Muscle of arm (tissue), 14 donors: Measurements from ENCODE around the gene CCDC179. TPM values are rescaled to one million over a fixed set of nuclear protein-coding genes. Genes with fewer than 3 reads are reported as not detected.

Experiments used
- DNase-seq: peaks from one replicate; pipeline ENCODE4 v3.0.0-alpha.2; 2013
- long read RNA-seq, 11 donors: transcript quantifications; one replicate each; lab custom pipeline, GENCODE V29; 2026
- polyA plus RNA-seq, 12 donors: library from polyadenylated mRNA; unstranded; fragments of 120-200 nt; gene quantifications; one replicate each; pipeline ENCODE4 v1.2.1, GENCODE V29; 2013; ENCODE audit not compliant: insufficient read length in 12 of 12

CCDC179 gene
- polyA plus RNA-seq, result not detected
- long read RNA-seq, donor 1, result 0 reads
- long read RNA-seq, donor 2, result 0 reads
- long read RNA-seq, donor 3, result 0 reads
- long read RNA-seq, donor 4, result 0 reads
- long read RNA-seq, donor 5, result 0 reads
- long read RNA-seq, donor 6, result 0 reads
- long read RNA-seq, donor 7, result 0 reads
- long read RNA-seq, donor 8, result 0 reads
- long read RNA-seq, donor 9, result 0 reads
- long read RNA-seq, donor 10, result 0 reads
- long read RNA-seq, donor 11, result 0 reads

GRCh38 chr11:22860241-22860640 lies at the start of gene CCDC179:
Gene CCDC179, minus strand, starts transcription at chr11:22860474. Its CDS starts 53 bp downstream, at chr11:22860421.
- DNase-seq, result no peak

- DNase-seq, result no peak
Observed at GRCh38 chr11:22903782-22904181, 43.5 kb upstream of the CCDC179 start.

GRCh38 chr11:22901603-22902002 lies 41.3 kb upstream of the CCDC179 start:
- no peak for DNase-seq

DNA sequence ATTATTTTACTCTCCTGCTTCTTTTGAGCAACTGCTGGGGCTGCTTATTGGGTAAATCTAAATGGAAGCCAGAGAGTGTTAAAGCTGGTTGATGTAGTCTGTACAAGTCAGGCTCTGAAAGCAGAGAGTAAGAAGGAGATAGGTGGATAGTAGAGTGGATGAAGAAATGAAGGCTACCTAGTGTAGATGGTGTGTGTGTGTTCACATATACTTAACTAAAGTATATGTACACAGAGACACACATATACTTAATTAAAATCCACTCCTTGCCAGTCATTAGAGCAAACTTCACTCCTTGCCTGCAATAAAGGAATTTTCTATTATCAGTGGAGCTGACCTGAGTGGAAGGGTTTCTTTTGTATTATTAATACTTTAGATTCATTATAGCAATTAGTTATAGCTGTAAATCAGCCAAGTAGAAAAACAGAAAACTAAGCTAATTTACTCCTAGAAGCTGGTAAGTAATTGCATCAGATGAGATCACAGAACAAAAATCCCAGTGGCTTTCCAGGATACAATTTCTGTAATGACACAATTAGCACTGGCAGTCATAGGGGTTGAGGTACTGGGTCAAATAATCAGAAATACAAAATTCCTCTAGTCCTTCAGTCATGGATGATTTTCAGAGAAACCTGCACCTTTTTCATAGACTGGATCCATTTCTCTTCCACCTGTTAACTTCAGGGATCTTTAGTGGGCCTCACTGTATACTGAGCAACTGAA lies 40.7 kb upstream of the CCDC179 start:
- no peak for DNase-seq

DNA sequence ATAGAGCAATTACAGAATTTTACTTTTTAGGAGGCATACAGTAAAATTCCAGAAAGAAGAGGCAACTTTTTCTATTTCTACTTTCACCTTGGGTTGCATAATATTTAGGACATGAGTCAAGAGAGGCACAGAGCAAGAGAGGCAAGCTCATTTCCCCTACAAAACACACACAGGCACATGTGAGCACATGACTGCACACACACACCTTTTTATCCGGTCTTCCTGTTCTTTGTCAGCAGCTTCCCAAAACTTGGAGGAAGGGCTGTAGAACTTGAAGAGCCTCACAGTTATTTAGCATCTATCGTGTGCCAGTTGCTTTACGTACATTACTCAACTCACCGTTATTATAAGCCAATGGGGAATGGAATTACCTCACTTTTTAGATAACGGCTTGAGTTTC lies 37.8 kb upstream of the CCDC179 start:
- no peak for DNase-seq

DNA sequence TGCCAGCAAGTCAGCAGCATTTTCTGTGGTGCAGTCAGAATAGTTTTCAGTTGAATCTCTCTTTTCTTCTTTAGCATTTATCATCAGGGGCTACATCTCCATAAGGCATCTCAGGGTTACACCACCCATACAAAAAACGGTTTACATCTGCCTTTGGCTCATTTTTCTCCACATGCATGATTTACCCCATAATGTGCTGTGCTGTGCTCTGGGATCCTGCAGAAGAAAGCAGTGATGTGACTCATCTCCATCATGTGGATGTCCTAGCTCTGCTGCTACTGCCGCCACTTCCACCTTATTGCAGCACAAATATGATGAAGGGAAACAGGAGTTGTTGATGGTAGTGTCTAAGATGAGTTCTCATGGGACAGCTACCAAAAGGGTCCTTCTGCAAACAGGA lies 30.0 kb upstream of the CCDC179 start:
- DNase-seq, result no peak

- DNase-seq, result no peak
Observed at GRCh38 chr11:22884217-22884616, 23.9 kb upstream of the CCDC179 start.

GRCh38 chr11:22879630-22880029 lies 19.4 kb upstream of the CCDC179 start:
- no peak for DNase-seq

- DNase-seq, result no peak
Observed at GRCh38 chr11:22878604-22879003, 18.3 kb upstream of the CCDC179 start.

- DNase-seq, result no peak
Observed at GRCh38 chr11:22878039-22878438, 17.8 kb upstream of the CCDC179 start.

- DNase-seq, result peak; percentile 87
Observed at GRCh38 chr11:22875869-22876473, 15.7 kb upstream of the CCDC179 start.

DNA sequence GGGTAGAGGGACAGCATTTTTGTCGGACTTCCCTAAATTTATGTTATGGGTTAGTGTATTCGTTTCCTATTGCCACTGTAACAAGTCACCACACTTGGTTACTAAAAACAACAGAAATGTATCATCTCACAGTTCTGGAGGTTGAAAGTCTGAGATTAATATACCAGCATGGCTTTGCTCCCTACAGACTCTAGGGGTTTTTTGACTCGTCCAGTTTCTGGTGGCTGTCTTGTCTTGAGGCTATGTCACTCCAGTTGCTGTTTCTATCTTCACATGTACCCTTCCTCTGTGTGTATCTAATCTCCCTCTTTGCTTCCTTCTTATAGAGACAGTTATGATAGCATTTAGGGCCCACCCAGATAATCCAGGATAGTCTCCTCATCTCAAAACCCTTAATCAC lies 9.1 kb upstream of the CCDC179 start:
- no peak for DNase-seq

GRCh38 chr11:22859756-22860155 lies 518 bp downstream of the CCDC179 start:
- DNase-seq, result no peak

DNA sequence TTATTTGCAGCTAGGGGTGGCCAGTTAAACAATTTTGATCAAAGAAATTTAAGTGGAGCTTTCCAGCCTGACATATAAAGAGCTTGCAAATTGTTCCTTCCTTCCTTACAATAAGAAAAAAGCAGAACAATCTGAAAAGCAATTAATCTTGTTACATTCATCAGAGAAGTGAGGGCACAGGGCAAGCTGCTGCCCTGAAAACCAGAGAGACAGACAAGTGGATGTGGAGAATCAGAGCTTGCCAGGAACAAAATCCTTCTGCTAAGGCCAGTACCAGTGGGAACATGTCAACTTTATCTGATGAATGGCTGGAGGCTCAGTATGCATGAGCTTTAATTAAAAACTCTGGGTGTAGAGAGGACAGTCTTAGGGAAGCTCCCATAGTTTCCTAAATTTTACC lies 8.8 kb downstream of the CCDC179 start:
- DNase-seq, result no peak

DNA sequence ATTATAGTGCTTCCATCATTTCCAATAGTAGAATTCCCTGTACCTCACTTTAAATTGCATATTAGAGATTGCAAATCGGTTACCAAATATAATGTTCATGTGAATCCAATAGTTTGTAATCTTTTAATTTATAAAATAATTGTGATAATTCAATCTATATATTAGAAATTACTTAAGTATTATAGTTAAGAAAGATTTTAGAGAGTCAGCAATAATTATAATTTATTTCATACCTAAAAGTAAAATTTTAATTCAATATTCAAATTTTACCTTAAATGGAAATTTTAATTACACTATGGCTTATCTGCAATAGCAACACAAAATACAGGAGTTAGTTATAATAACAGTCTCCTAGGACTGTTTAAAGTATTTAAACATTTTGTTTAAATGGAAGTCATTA lies 13.5 kb downstream of the CCDC179 start:
- DNase-seq, result no peak

DNA sequence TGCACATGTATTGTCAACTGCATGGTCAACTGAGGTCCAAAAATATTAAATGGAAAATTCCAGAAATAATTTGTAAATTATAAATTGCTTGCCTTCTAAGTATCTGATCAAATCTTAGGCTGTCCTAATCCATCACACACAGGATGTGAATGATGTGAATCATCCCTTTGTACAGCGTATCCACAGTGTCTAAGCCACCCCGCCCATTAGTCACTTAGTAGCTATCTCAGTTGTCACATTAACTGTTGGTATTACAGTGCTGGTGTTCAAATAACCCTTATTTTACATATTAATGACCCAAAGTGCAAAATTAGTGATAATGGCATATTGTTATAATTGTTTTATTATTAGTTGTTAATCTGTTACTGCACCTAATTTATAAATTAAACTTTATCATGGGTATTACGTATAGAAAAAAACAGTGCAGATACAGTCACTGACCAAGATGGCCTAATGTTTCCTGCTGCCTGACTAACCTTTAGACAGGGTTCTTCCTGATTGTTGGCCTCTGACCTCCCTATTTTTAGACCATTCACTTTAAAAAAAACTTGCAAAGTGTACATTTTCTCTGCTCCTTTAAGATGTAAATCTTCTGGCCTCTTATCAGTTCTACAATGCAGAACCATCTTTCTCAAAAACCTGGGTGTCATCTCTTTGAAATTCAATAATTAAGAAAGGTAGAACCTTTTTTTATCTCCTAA lies 27.8 kb downstream of the CCDC179 start:
- DNase-seq, result no peak

DNA sequence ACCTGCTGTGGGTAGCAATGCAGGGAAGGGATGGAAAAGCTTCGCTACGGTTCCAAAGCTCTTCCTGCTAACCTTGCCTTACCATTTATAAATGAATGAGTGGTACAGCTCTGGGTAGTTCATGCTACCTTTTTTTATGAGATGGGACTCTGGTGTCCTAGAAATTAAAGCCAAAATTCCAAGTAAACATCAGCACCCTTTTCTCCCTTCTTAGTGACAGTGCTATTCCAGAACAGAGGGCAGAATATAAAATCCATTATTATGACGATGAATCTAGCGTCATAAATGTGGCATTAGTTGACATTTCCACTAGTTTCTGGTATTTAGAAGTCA lies 30.2 kb downstream of the CCDC179 start:
- DNase-seq, result no peak

- peak; percentile 85 for DNase-seq
Observed at GRCh38 chr11:22829231-22830081, 30.8 kb downstream of the CCDC179 start, which contains the start of gene SVIP. Gene SVIP, minus strand, starts transcription at chr11:22829801. Its CDS starts 53 bp downstream, at chr11:22829748.

GRCh38 chr11:22828373-22828772 lies 31.9 kb downstream of the CCDC179 start:
- DNase-seq, result no peak

GRCh38 chr11:22822203-22822602 lies 38.1 kb downstream of the CCDC179 start:
- no peak for DNase-seq

DNA sequence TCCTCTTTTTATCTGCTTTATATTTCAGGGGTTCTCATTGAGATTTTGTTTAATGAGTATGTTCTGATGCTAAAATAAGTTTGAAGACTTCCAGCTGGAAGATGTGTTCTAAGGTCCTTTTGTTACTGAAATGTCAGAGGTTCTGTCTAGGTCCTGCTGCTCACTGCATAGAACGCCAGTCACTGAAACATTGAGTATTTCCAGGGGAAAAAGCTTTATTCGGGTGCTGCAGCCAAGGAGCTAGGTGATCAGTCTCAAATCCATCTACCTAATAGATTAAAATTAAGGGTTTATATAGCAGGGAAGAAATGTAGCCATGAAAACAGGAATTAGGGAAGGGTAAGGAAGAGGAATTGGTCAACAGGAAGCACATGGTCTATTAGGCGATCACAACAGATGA lies 50.4 kb downstream of the CCDC179 start:
- no peak for DNase-seq
